Chondrocyte (in vitro differentiated cells): ENCODE data around the gene BPIFB2. TPM values are rescaled to one million over a fixed set of nuclear protein-coding genes. Genes with fewer than 3 reads are reported as not detected.

Source experiments
- DNase-seq: peaks from one replicate; pipeline ENCODE4 v3.0.0; 2021; ENCODE audit warnings: mixed read lengths, low spot score
- H3K27ac Mint-ChIP-seq: one replicate; pipeline ENCODE4 v1.8.0; 2021; ENCODE audit warnings: mild to moderate bottlenecking, moderate library complexity, mixed read lengths; ENCODE audit not compliant: unreplicated experiment
- H3K27me3 Mint-ChIP-seq: 2 replicates; pipeline ENCODE4 v1.8.0; 2021; ENCODE audit warnings: low read depth, mixed read lengths
- H3K36me3 Mint-ChIP-seq: 2 replicates; pipeline ENCODE4 v1.8.0; 2021; ENCODE audit warnings: low read depth, mixed read lengths
- H3K4me1 Mint-ChIP-seq: 2 replicates; pipeline ENCODE4 v1.8.0; 2021; ENCODE audit warnings: low read depth, mild to moderate bottlenecking, mixed read lengths
- H3K4me3 Mint-ChIP-seq: one replicate; pipeline ENCODE4 v1.8.0; 2021; ENCODE audit warnings: mild to moderate bottlenecking, moderate library complexity, mixed read lengths; ENCODE audit not compliant: unreplicated experiment
- H3K9me3 Mint-ChIP-seq: 2 replicates; pipeline ENCODE4 v1.8.0; 2021; ENCODE audit warnings: low read depth, mixed read lengths
- total RNA-seq: library from RNA; stranded (reverse); gene quantifications from 3 replicates; pipeline ENCODE4 v1.2.1, GENCODE V29; 2021
- TF ChIP-seq, protein P1 (sequence below): fragments of 200-600 bp; sonication (generic); IDR thresholded peaks from 2 replicates; pipeline ENCODE4 v1.5.0; 2021; ENCODE audit warnings: antibody characterized with exemption, mild to moderate bottlenecking, moderate library complexity

Gene BPIFB2
- total RNA-seq, 1 donor from 2014 or later: not detected

DNA sequence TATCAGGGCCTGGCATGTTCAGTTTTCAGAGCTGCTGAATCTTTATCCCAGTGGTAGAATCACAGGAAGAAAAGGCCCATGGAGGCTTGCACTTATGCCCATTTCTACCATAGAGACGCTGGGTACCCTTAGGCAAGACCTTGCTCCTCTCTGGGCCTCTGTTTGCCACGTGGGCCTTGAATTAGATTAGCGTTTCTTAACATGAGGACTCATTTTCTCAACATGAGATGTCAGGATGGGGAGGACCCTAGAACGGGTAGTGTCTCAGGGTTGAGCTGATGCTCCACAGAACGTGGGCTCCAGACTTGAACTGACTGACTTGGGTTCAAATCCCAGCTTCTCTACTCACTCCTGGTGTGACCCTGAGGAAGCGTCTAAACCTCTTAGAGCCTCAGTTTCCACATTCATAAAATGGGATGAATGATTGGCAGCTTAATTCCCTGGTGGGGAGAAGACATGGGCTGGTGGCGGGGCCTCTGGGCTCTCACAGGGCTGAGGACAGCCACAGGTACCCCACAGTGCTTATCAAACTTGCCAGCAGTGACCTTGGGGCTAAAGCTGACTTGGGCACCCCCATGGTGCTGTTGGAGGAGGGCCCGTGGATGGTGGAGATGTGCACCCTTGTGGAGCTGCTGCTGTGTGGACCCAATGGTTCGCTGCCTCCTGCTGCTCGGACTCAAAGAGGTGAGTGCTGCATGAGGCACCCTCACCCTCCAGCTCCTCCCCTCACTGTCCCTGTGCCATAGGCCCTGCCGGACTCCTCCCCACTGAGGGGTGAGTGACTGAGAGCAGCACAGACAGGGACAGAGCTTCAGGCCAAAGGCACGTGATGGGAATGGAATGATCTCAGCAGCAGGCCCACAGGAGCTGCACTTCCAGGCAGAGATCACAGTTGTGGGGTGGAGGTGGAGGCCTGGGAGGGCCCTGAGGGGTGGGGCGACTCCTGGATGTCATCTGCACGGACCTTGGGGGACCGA is 31.5 kb upstream of the BPIFB2 start:
- Mint-ChIP-seq H3K36me3 (no peaks in the 10 kb centered on the region), H3K27me3 (peaks cover 12% of the 10 kb centered on the region), H3K4me3 (no peak overlapping the region), H3K4me1 (no peaks in the 10 kb centered on the region), H3K27ac (no peak overlapping the region), H3K9me3 (peaks cover 6% of the 10 kb centered on the region)
- DNase-seq: peak; percentile 65
- TF ChIP-seq, protein P1, sequence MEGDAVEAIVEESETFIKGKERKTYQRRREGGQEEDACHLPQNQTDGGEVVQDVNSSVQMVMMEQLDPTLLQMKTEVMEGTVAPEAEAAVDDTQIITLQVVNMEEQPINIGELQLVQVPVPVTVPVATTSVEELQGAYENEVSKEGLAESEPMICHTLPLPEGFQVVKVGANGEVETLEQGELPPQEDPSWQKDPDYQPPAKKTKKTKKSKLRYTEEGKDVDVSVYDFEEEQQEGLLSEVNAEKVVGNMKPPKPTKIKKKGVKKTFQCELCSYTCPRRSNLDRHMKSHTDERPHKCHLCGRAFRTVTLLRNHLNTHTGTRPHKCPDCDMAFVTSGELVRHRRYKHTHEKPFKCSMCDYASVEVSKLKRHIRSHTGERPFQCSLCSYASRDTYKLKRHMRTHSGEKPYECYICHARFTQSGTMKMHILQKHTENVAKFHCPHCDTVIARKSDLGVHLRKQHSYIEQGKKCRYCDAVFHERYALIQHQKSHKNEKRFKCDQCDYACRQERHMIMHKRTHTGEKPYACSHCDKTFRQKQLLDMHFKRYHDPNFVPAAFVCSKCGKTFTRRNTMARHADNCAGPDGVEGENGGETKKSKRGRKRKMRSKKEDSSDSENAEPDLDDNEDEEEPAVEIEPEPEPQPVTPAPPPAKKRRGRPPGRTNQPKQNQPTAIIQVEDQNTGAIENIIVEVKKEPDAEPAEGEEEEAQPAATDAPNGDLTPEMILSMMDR: no peak

DNA sequence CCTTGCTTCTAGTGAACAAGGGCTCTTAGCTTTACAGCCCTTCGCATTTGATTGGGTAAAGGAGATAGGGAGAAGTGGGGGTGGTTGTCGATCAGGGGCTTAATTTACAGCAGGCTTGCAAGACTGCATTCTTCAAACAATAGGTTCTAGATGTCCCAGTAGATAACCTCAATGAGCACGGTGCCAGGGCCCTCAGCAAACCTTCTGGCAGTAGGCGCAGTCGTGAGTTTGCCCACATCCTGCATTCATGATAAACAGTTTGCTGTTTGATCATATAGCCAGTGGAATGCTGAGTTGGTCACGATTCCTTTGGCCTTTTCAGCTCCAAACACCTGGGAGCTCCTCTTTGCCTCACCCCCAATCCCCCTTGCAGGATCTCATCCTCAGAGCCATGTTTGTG is 30.8 kb upstream of the BPIFB2 start:
- no peak for DNase-seq
- TF ChIP-seq, protein P1: no peak
- Mint-ChIP-seq H3K27ac (no peak overlapping the region), H3K27me3 (peaks cover 14% of the 10 kb centered on the region), H3K4me1 (no peaks in the 10 kb centered on the region), H3K9me3 (peaks cover 6% of the 10 kb centered on the region), H3K36me3 (no peaks in the 10 kb centered on the region), H3K4me3 (no peak overlapping the region)

DNA sequence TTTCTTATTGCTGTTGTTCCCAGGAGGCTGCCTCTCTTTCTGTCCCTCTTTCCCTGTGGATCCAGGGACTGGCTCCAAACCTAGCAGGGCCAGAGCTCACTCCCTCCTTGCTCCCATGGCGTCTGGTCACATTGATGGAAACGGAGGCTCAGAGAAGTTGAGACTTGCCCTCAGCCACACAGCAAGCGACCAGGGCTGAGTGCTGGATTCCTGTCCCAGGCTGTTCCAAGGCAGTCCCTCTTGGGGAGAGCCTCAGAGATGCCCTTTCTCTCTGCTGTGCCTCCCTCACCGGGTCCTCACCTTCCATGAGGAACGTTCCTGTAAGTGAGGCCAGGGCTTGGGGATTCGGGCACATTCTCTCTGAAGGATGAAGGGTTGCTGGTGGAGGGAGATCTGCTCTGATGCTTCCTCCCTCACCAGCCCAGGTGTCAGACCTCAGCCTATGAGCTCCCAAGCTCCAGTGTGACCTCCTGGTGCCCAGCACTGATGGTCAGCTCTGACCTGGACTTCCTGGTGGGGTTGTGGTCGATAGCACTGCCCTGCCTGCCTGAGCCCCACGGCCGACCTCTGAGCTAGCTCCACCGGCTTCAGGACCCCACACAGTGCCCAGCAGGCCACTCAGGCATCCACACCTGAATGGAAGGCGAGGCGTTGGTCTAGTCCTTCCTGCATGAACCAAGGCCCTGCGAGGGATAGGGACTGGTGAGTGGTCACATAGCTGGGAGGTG is 30.1 kb upstream of the BPIFB2 start:
- Mint-ChIP-seq H3K9me3 (peaks cover 6% of the 10 kb centered on the region), H3K4me3 (no peak overlapping the region), H3K27ac (no peak overlapping the region), H3K27me3 (peaks cover 16% of the 10 kb centered on the region), H3K4me1 (no peaks in the 10 kb centered on the region), H3K36me3 (no peaks in the 10 kb centered on the region)
- peak; percentile 75 for DNase-seq
- TF ChIP-seq, protein P1: no peak

DNA sequence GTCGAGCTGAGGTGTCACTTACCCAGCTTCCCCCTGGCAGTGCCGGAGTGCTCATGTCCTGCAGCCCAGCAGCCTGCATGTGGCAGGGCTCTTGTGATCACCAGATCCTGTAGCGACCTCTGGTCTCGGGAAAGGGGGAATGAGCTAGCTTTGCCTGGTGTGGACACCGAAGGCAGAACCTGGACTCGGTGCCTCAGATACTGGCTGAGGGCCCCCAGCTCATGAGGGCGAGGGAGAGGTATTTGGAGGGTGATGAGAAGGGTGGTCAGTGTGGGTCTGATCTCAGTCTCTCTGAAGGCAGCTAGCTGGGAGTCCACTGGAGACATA is 29.5 kb upstream of the BPIFB2 start:
- Mint-ChIP-seq H3K4me1 (no peaks in the 10 kb centered on the region), H3K9me3 (peaks cover 6% of the 10 kb centered on the region), H3K36me3 (no peaks in the 10 kb centered on the region), H3K27me3 (peaks cover 16% of the 10 kb centered on the region), H3K27ac (no peak overlapping the region), H3K4me3 (no peak overlapping the region)
- TF ChIP-seq, protein P1: no peak
- DNase-seq: no peak

DNA sequence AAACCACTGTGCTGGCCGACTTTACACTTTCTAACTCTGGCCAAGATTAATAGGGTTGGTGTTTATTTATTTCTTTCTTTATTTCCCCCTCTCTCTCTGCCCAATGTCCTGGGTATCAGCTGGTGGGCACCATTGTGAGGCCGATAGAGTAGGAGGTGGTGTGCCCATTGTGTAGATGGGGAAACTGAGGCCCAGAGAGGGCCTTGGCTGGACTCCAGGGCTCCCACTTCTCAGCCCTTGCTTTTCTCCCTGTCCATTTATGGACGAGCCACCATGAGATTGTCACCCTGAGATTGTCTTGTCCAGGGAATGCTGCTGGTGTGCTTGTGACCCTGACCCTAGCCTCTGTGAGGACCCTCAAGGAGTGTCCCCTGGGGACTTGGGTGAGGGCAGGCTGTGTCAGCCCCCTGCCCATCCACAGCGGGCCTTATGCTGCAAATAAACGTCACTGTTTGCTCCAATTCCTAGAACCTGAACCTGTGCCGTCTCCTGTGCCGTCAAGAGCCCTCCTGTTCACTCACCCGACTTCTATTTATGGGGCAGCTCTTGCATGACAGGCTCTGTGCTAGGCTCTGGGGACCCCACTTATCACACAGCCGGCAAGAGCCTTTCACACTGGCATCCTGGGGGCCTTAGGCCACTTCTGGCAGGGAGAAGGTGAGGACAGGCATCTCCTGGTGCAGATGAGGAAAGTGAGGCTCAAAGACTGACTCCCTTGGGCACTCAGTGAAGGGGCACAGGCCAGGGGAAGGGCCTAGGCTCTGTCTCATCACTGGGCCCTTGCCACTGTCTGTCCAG is 28.1 kb upstream of the BPIFB2 start:
- TF ChIP-seq, protein P1: no peak
- H3K9me3 Mint-ChIP-seq: peaks cover 6% of the 10 kb centered on the region
- no peak overlapping the region for H3K4me3 Mint-ChIP-seq
- no peaks in the 10 kb centered on the region for H3K36me3 Mint-ChIP-seq
- peak; percentile 46 for DNase-seq
- H3K27me3 Mint-ChIP-seq: peaks cover 16% of the 10 kb centered on the region
- no peaks in the 10 kb centered on the region for H3K4me1 Mint-ChIP-seq
- no peak overlapping the region for H3K27ac Mint-ChIP-seq
